Measurements from ENCODE around the gene KIF20B.
"Not testable (repeated sequence)": the region's sequence is repeated elsewhere in the genome, so short reads cannot be mapped to it uniquely, and the experiment has no call there.

KIF20B gene

DNA sequence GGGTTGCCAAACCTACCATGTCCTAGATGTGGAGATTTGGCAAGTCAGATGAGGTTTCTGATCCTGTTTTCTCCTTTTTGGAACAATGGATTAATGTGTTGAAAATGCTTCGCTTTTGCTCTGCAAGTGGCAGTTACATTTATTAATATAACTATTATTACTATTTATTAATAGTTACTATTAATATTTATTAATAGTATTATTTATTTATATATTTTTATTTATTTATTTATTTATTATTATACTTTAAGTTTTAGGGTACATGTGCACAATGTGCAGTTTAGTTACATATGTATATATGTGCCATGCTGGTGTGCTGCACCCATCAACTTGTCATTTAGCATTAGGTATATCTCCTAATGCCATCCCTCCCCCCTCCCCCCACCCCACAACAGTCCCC, 62.3 kb downstream of the KIF20B start:
- POLR2A ChIA-PET; H3K27ac ChIP-seq (ENCODE audit: insufficient read depth in 1 of 2, low read depth in 1 of 2, low read length in 2 of 2, poor library complexity in 1 of 2, severe bottlenecking in 2 of 2); CTCF ChIA-PET; H3K4me3 ChIP-seq (ENCODE audit: control insufficient read depth in 1 of 7, extremely low read depth in 1 of 7, insufficient read depth in 4 of 7, low read depth in 2 of 7, low read length in 6 of 7); H3K27me3 ChIP-seq (replicated peaks in 2 of 5; ENCODE audit: control insufficient read depth in 4 of 5, insufficient read depth in 5 of 5, low read length in 4 of 5); H3K4me1 ChIP-seq (ENCODE audit: control extremely low read depth in 1 of 4, control insufficient read depth in 4 of 4, insufficient read depth in 4 of 4, low read length in 3 of 4); DNase-seq; H3K9me3 ChIP-seq (ENCODE audit: control extremely low read depth in 1 of 5, control insufficient read depth in 4 of 5, insufficient read depth in 2 of 5, low read depth in 1 of 5, low read length in 4 of 5): not testable (repeated sequence)
- no CpG with 5 or more reads among the region's 1 CpG for WGBS (ENCODE audit: insufficient coverage)
- peaks cover 9 to 51% (median 26%) of the 10 kb centered on the region in 4 experiments for H3K36me3 ChIP-seq (ENCODE audit: control insufficient read depth in 4 of 4, insufficient read depth in 4 of 4, low read length in 3 of 4)

DNA sequence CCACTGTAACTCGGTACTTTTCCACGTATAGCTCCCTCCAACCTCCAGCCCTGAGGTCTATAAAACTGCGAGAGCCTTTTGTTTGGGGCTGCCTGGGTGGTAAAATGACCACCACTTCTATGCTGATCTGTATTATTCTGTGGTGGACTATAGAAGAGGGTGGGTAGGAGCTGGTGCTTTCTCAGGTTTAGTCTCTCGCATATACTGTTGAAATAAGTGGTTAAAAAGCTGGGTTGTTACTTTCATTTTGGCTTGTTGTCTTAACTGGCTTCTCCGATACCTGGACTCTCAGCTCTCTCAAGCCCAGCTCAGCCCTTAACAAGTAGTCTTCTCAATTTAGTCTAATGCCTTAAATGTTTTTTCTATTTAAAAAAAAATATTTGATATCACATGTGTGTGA, 70.3 kb downstream of the KIF20B start:
- Histone ChIP-seq H3K4me3 (ENCODE audit: control insufficient read depth in 1 of 7, extremely low read depth in 1 of 7, insufficient read depth in 4 of 7, low read depth in 2 of 7, low read length in 6 of 7) (no peak overlapping the region), H3K36me3 (ENCODE audit: control insufficient read depth in 4 of 4, insufficient read depth in 4 of 4, low read length in 3 of 4) (peaks cover 9 to 61% (median 16%) of the 10 kb centered on the region in 4 experiments), H3K9me3 (ENCODE audit: control extremely low read depth in 1 of 5, control insufficient read depth in 4 of 5, insufficient read depth in 2 of 5, low read depth in 1 of 5, low read length in 4 of 5) (peaks cover 0 to 4% (median 0%) of the 10 kb centered on the region in 5 experiments), H3K4me1 (ENCODE audit: control extremely low read depth in 1 of 4, control insufficient read depth in 4 of 4, insufficient read depth in 4 of 4, low read length in 3 of 4) (no peaks in the 10 kb centered on the region), H3K27me3 (replicated peaks in 2 of 5; ENCODE audit: control insufficient read depth in 4 of 5, insufficient read depth in 5 of 5, low read length in 4 of 5) (no peaks in the 10 kb centered on the region), H3K27ac (ENCODE audit: insufficient read depth in 1 of 2, low read depth in 1 of 2, low read length in 2 of 2, poor library complexity in 1 of 2, severe bottlenecking in 2 of 2) (no peak overlapping the region)
- no peak for DNase-seq
- ChIA-PET POLR2A (no interaction called here), CTCF (no interaction called here)
- WGBS (ENCODE audit: insufficient coverage): no CpG with 5 or more reads among the region's 5 CpGs

- no peak for DNase-seq
- Histone ChIP-seq H3K27ac (ENCODE audit: insufficient read depth in 1 of 2, low read depth in 1 of 2, low read length in 2 of 2, poor library complexity in 1 of 2, severe bottlenecking in 2 of 2) (no peak overlapping the region), H3K4me3 (ENCODE audit: control insufficient read depth in 1 of 7, extremely low read depth in 1 of 7, insufficient read depth in 4 of 7, low read depth in 2 of 7, low read length in 6 of 7) (no peak overlapping the region), H3K9me3 (ENCODE audit: control extremely low read depth in 1 of 5, control insufficient read depth in 4 of 5, insufficient read depth in 2 of 5, low read depth in 1 of 5, low read length in 4 of 5) (peaks cover 0 to 4% (median 0%) of the 10 kb centered on the region in 5 experiments), H3K36me3 (ENCODE audit: control insufficient read depth in 4 of 4, insufficient read depth in 4 of 4, low read length in 3 of 4) (peaks cover 11 to 57% (median 16%) of the 10 kb centered on the region in 4 experiments), H3K4me1 (ENCODE audit: control extremely low read depth in 1 of 4, control insufficient read depth in 4 of 4, insufficient read depth in 4 of 4, low read length in 3 of 4) (no peaks in the 10 kb centered on the region), H3K27me3 (replicated peaks in 2 of 5; ENCODE audit: control insufficient read depth in 4 of 5, insufficient read depth in 5 of 5, low read length in 4 of 5) (no peaks in the 10 kb centered on the region)
- CTCF ChIA-PET: no interaction called here
- POLR2A ChIA-PET: no interaction called here
- WGBS (ENCODE audit: insufficient coverage): no CpG with 5 or more reads among the region's 1 CpG
Observed at GRCh38 chr10:89773081-89773480, 71.7 kb downstream of the KIF20B start.

GRCh38 chr10:89776665-89777064, 75.3 kb downstream of the KIF20B start:
- H3K9me3 ChIP-seq (ENCODE audit: control extremely low read depth in 1 of 5, control insufficient read depth in 4 of 5, insufficient read depth in 2 of 5, low read depth in 1 of 5, low read length in 4 of 5): peaks cover 0 to 4% (median 0%) of the 10 kb centered on the region in 5 experiments
- no peak for DNase-seq
- ChIA-PET CTCF (no interaction called here), POLR2A (no interaction called here)
- H3K27me3 ChIP-seq (replicated peaks in 2 of 5; ENCODE audit: control insufficient read depth in 4 of 5, insufficient read depth in 5 of 5, low read length in 4 of 5): no peaks in the 10 kb centered on the region
- H3K36me3 ChIP-seq (ENCODE audit: control insufficient read depth in 4 of 4, insufficient read depth in 4 of 4, low read length in 3 of 4): peaks cover 11 to 41% (median 16%) of the 10 kb centered on the region in 4 experiments
- no peaks in the 10 kb centered on the region for H3K4me1 ChIP-seq (ENCODE audit: control extremely low read depth in 1 of 4, control insufficient read depth in 4 of 4, insufficient read depth in 4 of 4, low read length in 3 of 4)
- no peak overlapping the region for H3K27ac ChIP-seq (ENCODE audit: insufficient read depth in 1 of 2, low read depth in 1 of 2, low read length in 2 of 2, poor library complexity in 1 of 2, severe bottlenecking in 2 of 2)
- H3K4me3 ChIP-seq (ENCODE audit: control insufficient read depth in 1 of 7, extremely low read depth in 1 of 7, insufficient read depth in 4 of 7, low read depth in 2 of 7, low read length in 6 of 7): no peak overlapping the region

GRCh38 chr10:89782470-89782869, 81.1 kb downstream of the KIF20B start:
- Histone ChIP-seq H3K27ac (ENCODE audit: insufficient read depth in 1 of 2, low read depth in 1 of 2, low read length in 2 of 2, poor library complexity in 1 of 2, severe bottlenecking in 2 of 2) (no peak overlapping the region), H3K4me3 (ENCODE audit: control insufficient read depth in 1 of 7, extremely low read depth in 1 of 7, insufficient read depth in 4 of 7, low read depth in 2 of 7, low read length in 6 of 7) (no peak overlapping the region), H3K36me3 (ENCODE audit: control insufficient read depth in 4 of 4, insufficient read depth in 4 of 4, low read length in 3 of 4) (peaks cover 4 to 16% (median 7%) of the 10 kb centered on the region in 4 experiments), H3K4me1 (ENCODE audit: control extremely low read depth in 1 of 4, control insufficient read depth in 4 of 4, insufficient read depth in 4 of 4, low read length in 3 of 4) (no peaks in the 10 kb centered on the region), H3K9me3 (ENCODE audit: control extremely low read depth in 1 of 5, control insufficient read depth in 4 of 5, insufficient read depth in 2 of 5, low read depth in 1 of 5, low read length in 4 of 5) (no peaks in the 10 kb centered on the region), H3K27me3 (replicated peaks in 2 of 5; ENCODE audit: control insufficient read depth in 4 of 5, insufficient read depth in 5 of 5, low read length in 4 of 5) (no peaks in the 10 kb centered on the region)
- POLR2A ChIA-PET: no interaction called here
- CTCF ChIA-PET: interaction anchor here (1.3 kb wide), 1 partner anchor 11 kb away, joined by 5 read pairs; no protein-coding TSS in a partner anchor
- no CpG with 5 or more reads among the region's 2 CpGs for WGBS (ENCODE audit: insufficient coverage)
- no peak for DNase-seq

DNA sequence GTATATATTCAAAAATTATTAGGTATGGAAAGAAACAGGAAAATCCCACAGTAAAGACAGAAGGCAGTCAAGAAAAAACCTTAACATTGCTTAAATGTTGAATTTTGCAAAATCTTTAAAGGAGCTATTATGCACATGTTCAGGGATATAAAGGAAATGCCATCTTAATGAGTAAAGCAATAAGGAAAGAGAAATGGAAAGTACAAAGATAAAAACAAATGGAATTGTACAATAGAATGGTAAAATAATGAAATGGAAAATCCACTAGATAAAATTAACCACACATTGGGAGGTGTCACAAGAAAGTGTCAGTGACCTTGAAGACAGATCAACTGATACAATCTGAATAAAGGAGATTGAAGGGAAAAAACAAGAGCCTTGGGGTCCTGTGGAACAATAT, 82.0 kb downstream of the KIF20B start:
- Histone ChIP-seq H3K4me3 (ENCODE audit: control insufficient read depth in 1 of 7, extremely low read depth in 1 of 7, insufficient read depth in 4 of 7, low read depth in 2 of 7, low read length in 6 of 7) (no peak overlapping the region), H3K27me3 (replicated peaks in 2 of 5; ENCODE audit: control insufficient read depth in 4 of 5, insufficient read depth in 5 of 5, low read length in 4 of 5) (no peaks in the 10 kb centered on the region), H3K4me1 (ENCODE audit: control extremely low read depth in 1 of 4, control insufficient read depth in 4 of 4, insufficient read depth in 4 of 4, low read length in 3 of 4) (no peaks in the 10 kb centered on the region), H3K9me3 (ENCODE audit: control extremely low read depth in 1 of 5, control insufficient read depth in 4 of 5, insufficient read depth in 2 of 5, low read depth in 1 of 5, low read length in 4 of 5) (no peaks in the 10 kb centered on the region), H3K27ac (ENCODE audit: insufficient read depth in 1 of 2, low read depth in 1 of 2, low read length in 2 of 2, poor library complexity in 1 of 2, severe bottlenecking in 2 of 2) (no peak overlapping the region), H3K36me3 (ENCODE audit: control insufficient read depth in 4 of 4, insufficient read depth in 4 of 4, low read length in 3 of 4) (peaks cover 4 to 16% (median 6%) of the 10 kb centered on the region in 4 experiments)
- POLR2A ChIA-PET: no interaction called here
- CTCF ChIA-PET: interaction anchor here (0.7 kb wide), 1 partner anchor 395 kb away, joined by 3 read pairs; no protein-coding TSS in a partner anchor
- DNase-seq: no peak

- Histone ChIP-seq H3K4me3 (ENCODE audit: control insufficient read depth in 1 of 7, extremely low read depth in 1 of 7, insufficient read depth in 4 of 7, low read depth in 2 of 7, low read length in 6 of 7) (no peak overlapping the region), H3K4me1 (ENCODE audit: control extremely low read depth in 1 of 4, control insufficient read depth in 4 of 4, insufficient read depth in 4 of 4, low read length in 3 of 4) (peaks cover 0 to 3% (median 0%) of the 10 kb centered on the region in 4 experiments), H3K36me3 (ENCODE audit: control insufficient read depth in 4 of 4, insufficient read depth in 4 of 4, low read length in 3 of 4) (peaks cover 0 to 14% (median 4%) of the 10 kb centered on the region in 4 experiments), H3K27me3 (replicated peaks in 2 of 5; ENCODE audit: control insufficient read depth in 4 of 5, insufficient read depth in 5 of 5, low read length in 4 of 5) (peaks cover 0 to 1% (median 0%) of the 10 kb centered on the region in 5 experiments), H3K9me3 (ENCODE audit: control extremely low read depth in 1 of 5, control insufficient read depth in 4 of 5, insufficient read depth in 2 of 5, low read depth in 1 of 5, low read length in 4 of 5) (no peaks in the 10 kb centered on the region), H3K27ac (ENCODE audit: insufficient read depth in 1 of 2, low read depth in 1 of 2, low read length in 2 of 2, poor library complexity in 1 of 2, severe bottlenecking in 2 of 2) (no peak overlapping the region)
- WGBS (ENCODE audit: insufficient coverage): 100% methylated on average over 2 of the region's 3 CpGs
- POLR2A ChIA-PET: no interaction called here
- CTCF ChIA-PET: no interaction called here
- no peak for DNase-seq
Observed at GRCh38 chr10:89785095-89785494, 83.7 kb downstream of the KIF20B start.

All from common myeloid progenitor, CD34-positive (primary cell).